ENCODE results near the gene MATN4.

Gene MATN4

GRCh38 chr20:45350217-45350616 lies 42.1 kb upstream of the MATN4 start:
- no peaks in the 10 kb centered on the region for H3K4me1 ChIP-seq

GRCh38 chr20:45347936-45348778 lies 40.1 kb upstream of the MATN4 start, which contains the start of gene SDC4:
Gene SDC4, minus strand, starts transcription at chr20:45348424. Its CDS starts 40 bp downstream, at chr20:45348384.
- peak; percentile 69 for DNase-seq
- H3K4me3 ChIP-seq (ENCODE audit: low read depth, low read length) = peak within 1 kb of the TSS; percentile 70
- no peaks in the 10 kb centered on the region for H3K36me3 ChIP-seq
- no peaks in the 10 kb centered on the region; the same call in 1 of the 2 replicates for H3K27me3 ChIP-seq
- H3K9me3 ChIP-seq = no peaks in the 10 kb centered on the region
- no peak for TF ChIP-seq CTCF (IDR thresholded peaks at IDR 0.05; ENCODE audit: low read depth, low read length)
- H3K4me1 ChIP-seq = peaks cover 9% of the 10 kb centered on the region

More at GRCh38 chr20:45350217-45350616, 42.1 kb upstream of the MATN4 start:
- H3K27me3 ChIP-seq = no peaks in the 10 kb centered on the region; the same call in 1 of the 2 replicates
- no peak for TF ChIP-seq CTCF (IDR thresholded peaks at IDR 0.05; ENCODE audit: low read depth, low read length)
- DNase-seq = no peak
- no peaks in the 10 kb centered on the region for H3K36me3 ChIP-seq
- no peaks in the 10 kb centered on the region for H3K9me3 ChIP-seq
- H3K4me3 ChIP-seq (ENCODE audit: low read depth, low read length) = no peak overlapping the region

GRCh38 chr20:45347297-45347935 lies 39.3 kb upstream of the MATN4 start:
- no peak for DNase-seq
- H3K9me3 ChIP-seq = no peaks in the 10 kb centered on the region

GRCh38 chr20:45346851-45347250 lies 38.8 kb upstream of the MATN4 start:
- no peak overlapping the region for H3K4me3 ChIP-seq (ENCODE audit: low read depth, low read length)
- no peaks in the 10 kb centered on the region for H3K9me3 ChIP-seq
- H3K4me1 ChIP-seq = peaks cover 19% of the 10 kb centered on the region
- TF ChIP-seq CTCF (IDR thresholded peaks at IDR 0.05; ENCODE audit: low read depth, low read length) = no peak
- DNase-seq = no peak
- no peaks in the 10 kb centered on the region; the same call in 1 of the 2 replicates for H3K27me3 ChIP-seq
- no peaks in the 10 kb centered on the region for H3K36me3 ChIP-seq

More at GRCh38 chr20:45347297-45347935, 39.3 kb upstream of the MATN4 start:
- no peaks in the 10 kb centered on the region for H3K36me3 ChIP-seq
- peak overlapping the region; percentile 70 for H3K4me3 ChIP-seq (ENCODE audit: low read depth, low read length)
- TF ChIP-seq CTCF (IDR thresholded peaks at IDR 0.05; ENCODE audit: low read depth, low read length) = no peak
- H3K4me1 ChIP-seq = peaks cover 16% of the 10 kb centered on the region
- no peaks in the 10 kb centered on the region; the same call in 1 of the 2 replicates for H3K27me3 ChIP-seq

- no peaks in the 10 kb centered on the region; the same call in 1 of the 2 replicates for H3K27me3 ChIP-seq
- DNase-seq = no peak
- TF ChIP-seq CTCF (IDR thresholded peaks at IDR 0.05; ENCODE audit: low read depth, low read length) = no peak
- no peaks in the 10 kb centered on the region for H3K9me3 ChIP-seq
- H3K4me3 ChIP-seq (ENCODE audit: low read depth, low read length) = no peak overlapping the region
- peaks cover 25% of the 10 kb centered on the region for H3K4me1 ChIP-seq
- no peaks in the 10 kb centered on the region for H3K36me3 ChIP-seq
These were observed 38.2 kb upstream of the MATN4 start for GRCh38 chr20:45346291-45346718.

All from BE2C (cell line).